ENCODE measurements around the gene CDC42EP3. TPM values are rescaled to one million over a fixed set of nuclear protein-coding genes. Genes with fewer than 3 reads are reported as not detected.
A peak's percentile ranks its signal among the peaks of the same experiment; 100 is the strongest.

Gene CDC42EP3
- total and polyA plus RNA-seq, 2 experiments from 2014 or later = 31.4 TPM

- TF ChIP-seq CREB1 (CRISPR knock-in tag; IDR thresholded peaks at IDR 0.05; ENCODE audit: low read depth) (no peak), JUNB (IDR thresholded peaks at IDR 0.05; ENCODE audit: unreplicated experiment) (no peak), ZNF462 (CRISPR knock-in tag; IDR thresholded peaks at IDR 0.05) (no peak)
- DNase-seq (ENCODE audit: low spot score) = no peak
- no peak overlapping the region for H3K27ac ChIP-seq (ENCODE audit: low read depth)
- Mint-ChIP-seq H3K4me1 (peaks cover 5% of the 10 kb centered on the region; the same call in 2 of the 3 replicates), H3K36me3 (ENCODE audit: low read depth) (no peaks in the 10 kb centered on the region), H3K4me3 (no peak overlapping the region), H3K9me3 (no peaks in the 10 kb centered on the region), H3K27me3 (ENCODE audit: insufficient read depth, low read depth, poor library complexity) (peaks cover 2% of the 10 kb centered on the region), H3K27ac (no peak overlapping the region)
- peaks cover 8% of the 10 kb centered on the region; the same call in 1 of the 2 replicates for H3K9me2 ChIP-seq (ENCODE audit: insufficient read depth)
- H3K4me2 ChIP-seq = no peak overlapping the region
- H2AFZ ChIP-seq = no peak overlapping the region
- no peaks in the 10 kb centered on the region for H3K36me3 ChIP-seq (ENCODE audit: insufficient read depth)
- H3F3A ChIP-seq (replicated peaks; ENCODE audit: low read depth) = no peaks in the 10 kb centered on the region
- no peaks in the 10 kb centered on the region for H3K79me2 ChIP-seq (replicated peaks; ENCODE audit: insufficient read depth)
- no peak for ATAC-seq
- H3K4me3 ChIP-seq = no peak overlapping the region
- no peaks in the 10 kb centered on the region for H4K20me1 ChIP-seq (replicated peaks; ENCODE audit: insufficient read depth)
- H3K27me3 ChIP-seq (ENCODE audit: insufficient read depth) = no peaks in the 10 kb centered on the region
- no peaks in the 10 kb centered on the region for H3K4me1 ChIP-seq (ENCODE audit: insufficient read depth)
These were observed 18.3 kb upstream of the CDC42EP3 start for GRCh38 chr2:37689751-37690150.

GRCh38 chr2:37688771-37689468 is 17.5 kb upstream of the CDC42EP3 start:
- ATAC-seq (peak; percentile 64), DNase-seq (ENCODE audit: low spot score) (peak; percentile 50)
- Mint-ChIP-seq H3K4me1 (peaks cover 5% of the 10 kb centered on the region; the same call in 2 of the 3 replicates), H3K36me3 (ENCODE audit: low read depth) (no peaks in the 10 kb centered on the region), H3K27me3 (ENCODE audit: insufficient read depth, low read depth, poor library complexity) (peaks cover 2% of the 10 kb centered on the region), H3K4me3 (no peak overlapping the region), H3K27ac (no peak overlapping the region), H3K9me3 (no peaks in the 10 kb centered on the region)
- H3F3A ChIP-seq (replicated peaks; ENCODE audit: low read depth) = no peaks in the 10 kb centered on the region
- no peak overlapping the region for H3K4me2 ChIP-seq
- no peak overlapping the region for H3K27ac ChIP-seq (ENCODE audit: low read depth)
- no peaks in the 10 kb centered on the region for H4K20me1 ChIP-seq (replicated peaks; ENCODE audit: insufficient read depth)
- no peaks in the 10 kb centered on the region for H3K4me1 ChIP-seq (ENCODE audit: insufficient read depth)
- no peaks in the 10 kb centered on the region for H3K27me3 ChIP-seq (ENCODE audit: insufficient read depth)
- no peaks in the 10 kb centered on the region for H3K36me3 ChIP-seq (ENCODE audit: insufficient read depth)
- H3K79me2 ChIP-seq (replicated peaks; ENCODE audit: insufficient read depth) = no peaks in the 10 kb centered on the region
- H3K4me3 ChIP-seq = no peak overlapping the region
- H3K9me2 ChIP-seq (ENCODE audit: insufficient read depth) = peaks cover 8% of the 10 kb centered on the region; the same call in 1 of the 2 replicates
- no peak overlapping the region for H2AFZ ChIP-seq
- TF ChIP-seq NANOG (IDR thresholded peaks at IDR 0.05; ENCODE audit: borderline replicate concordance) = no peak
- no peak for TF ChIP-seq ETS1 (IDR thresholded peaks at IDR 0.05)
